Measurements from ENCODE around the gene THADA.

Gene THADA

DNA sequence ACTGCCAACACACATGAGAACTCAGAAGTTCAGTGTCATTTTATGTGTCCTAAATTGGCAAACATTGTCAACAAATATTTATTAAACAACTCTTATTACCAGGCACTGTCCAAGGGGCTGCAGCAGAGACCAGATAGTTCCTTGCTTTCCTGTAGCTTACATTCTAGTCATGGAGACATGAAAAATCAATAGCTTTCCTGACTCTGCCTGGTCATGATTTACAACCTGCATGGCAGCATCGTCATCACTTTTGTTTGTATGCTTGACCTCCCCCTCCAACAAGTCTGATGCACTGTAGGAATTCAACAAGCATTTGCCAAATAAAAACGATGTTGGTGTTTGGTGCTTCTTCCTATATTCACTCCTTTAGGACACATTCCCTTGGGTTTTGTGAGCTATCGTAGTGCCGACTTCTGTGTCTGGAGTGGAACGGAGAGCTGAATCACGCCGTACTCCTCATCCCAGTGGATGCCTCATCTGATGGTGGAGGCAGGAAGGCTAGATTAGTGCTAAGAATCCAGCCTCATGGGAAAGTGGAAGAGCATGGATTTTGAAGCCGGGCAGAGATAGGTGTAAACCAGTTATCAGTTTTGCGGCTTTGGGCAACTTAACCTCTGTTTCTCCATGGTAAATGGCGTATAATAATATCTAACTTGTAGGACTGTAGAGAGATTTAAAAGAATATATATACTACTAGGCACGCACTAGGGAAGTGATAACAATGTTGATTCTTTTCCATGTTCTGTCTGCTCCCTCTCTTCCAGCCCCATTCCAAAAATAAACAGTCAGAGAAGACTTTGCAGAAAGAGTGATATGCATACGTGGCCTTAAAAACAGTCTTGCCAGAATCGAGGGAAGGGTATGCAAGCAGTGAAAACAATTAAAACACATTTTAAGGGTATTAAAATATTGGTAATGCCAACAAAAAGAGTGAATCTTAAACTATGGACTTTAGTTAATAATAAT, 249.0 kb downstream of the THADA start:
- DNase-seq: no peak

DNA sequence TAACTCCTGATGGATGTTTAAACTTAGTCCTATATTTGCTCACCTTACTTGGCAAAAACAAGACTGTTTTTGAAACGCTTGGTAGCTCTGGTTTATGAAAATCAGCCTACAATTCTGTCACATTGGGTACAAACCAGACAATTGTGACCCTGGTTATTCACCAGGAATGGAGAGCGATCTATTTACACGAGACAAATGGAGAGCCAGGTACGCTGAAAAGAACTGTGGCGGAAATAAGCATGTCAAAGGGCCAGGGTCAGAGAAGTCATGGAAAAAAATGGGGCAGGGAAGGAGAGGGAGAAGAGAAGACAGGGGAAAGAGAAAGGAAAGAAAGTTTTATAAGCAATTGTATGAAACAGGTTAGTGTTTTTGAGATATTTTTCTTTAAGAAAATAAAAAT, 250.0 kb downstream of the THADA start:
- DNase-seq: no peak

DNA sequence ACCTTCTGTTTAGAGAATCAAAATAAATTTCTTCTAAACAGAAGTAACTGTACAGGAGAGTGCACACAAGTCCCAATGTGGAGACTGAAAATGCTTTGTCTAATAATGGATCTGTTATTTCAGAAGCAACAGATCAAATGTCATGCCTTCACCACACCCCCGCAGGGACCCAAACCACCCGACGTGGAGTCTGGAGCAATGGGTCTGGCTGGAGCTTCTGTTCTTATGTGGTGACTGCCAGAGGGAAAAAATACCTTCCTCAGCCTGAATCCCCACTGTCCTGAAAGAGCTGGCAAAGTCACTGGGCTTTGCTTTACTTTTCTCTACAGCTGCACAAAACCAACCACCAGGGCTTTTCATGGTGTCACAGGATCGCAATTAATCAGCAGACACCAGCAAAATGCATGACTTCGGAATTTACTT, 250.4 kb downstream of the THADA start:
- no peak for DNase-seq

DNA sequence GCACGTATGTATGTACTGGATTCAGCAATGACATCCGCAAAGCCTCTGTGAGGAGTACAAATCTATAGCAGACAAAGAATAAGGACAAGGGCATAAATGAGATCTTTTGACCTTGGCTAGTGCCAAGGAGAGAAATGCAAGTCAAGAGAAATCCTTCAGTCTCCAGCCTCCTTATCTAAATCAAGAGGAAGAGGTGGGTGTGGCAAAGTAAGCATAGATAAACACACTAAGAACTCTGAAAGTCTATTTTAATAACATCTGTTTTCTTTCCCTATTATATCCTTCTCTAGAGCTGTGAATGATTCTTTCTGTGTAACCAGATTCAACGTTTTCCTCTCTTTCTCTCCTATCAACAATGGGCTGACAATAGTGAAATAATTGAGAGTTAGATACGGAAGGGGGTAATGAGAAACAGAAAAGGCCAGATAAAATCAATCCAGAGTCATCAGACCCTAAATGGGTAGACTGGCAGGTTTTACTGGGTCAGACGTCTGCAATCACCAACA, 250.9 kb downstream of the THADA start:
- no peak for DNase-seq

DNA sequence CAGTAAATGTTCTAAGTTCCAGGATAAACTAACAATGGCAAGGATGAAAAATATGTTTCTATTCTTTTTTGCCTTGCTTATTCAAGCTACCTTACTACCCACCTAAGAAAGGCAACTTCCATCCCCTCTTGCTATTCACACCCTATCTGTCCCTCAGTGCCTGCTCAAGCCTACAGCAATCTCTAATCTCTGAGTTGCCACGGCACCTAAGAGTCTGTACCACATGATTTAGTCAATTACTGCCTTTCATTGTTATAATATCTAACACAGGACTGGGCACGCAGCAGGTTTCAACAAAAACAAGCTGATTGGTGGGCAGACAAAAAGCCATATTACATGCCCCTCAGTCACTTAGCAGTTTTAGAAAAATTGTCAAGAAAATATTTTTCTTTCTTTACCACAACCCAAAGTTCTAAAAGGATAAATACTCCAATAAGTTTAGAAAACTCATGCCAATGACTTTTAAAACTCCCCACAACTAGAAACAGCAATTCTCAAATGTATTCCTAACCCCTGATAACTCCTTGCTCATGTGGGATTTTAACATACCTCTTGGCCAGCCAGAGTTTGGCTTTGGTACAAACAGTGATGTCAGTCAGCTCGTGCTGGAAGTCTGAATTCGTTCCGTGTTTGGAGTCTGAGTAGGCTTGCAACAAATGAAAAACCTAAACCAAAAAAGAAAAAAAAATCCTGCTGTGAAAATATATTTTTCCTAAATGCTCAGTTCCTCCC, 252.1 kb downstream of the THADA start:
- peak; percentile 12 for DNase-seq

DNA sequence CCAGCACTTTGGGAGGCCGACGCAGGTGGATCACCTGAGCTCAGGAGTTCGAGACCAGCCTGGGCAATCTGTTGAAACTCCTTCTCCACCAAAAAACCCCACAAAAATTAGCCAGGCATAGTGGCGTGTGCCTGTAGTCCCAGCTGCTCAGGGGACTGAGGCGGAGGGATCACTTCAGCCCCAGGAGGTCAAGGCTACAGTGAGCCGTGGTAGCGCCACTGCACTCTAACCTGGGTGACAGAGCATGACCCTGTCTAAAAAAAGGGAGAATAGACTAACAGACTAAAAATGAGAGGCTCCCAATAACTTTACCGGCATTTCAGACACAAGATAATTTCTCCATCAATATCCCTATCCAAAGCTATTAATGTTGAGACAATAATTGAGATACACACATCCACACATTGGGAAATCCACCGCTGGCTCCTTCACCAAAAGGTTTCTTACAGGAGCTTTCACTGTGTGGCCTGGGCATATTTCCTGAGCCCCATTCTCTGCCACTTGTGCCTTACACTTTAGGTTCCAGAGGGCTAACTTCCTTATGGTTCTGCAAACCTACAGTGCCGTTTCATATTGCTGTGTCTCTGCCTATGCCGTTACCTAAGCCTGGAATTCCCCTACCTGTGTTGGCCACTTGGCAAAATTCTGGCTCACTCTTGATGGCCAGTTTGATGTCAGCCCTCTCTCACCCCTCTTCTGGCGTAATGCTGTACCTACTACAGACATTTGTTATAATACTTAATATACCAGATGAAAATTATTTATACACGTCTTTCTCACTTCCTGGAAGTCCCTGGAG, 253.7 kb downstream of the THADA start:
- DNase-seq: no peak

DNA sequence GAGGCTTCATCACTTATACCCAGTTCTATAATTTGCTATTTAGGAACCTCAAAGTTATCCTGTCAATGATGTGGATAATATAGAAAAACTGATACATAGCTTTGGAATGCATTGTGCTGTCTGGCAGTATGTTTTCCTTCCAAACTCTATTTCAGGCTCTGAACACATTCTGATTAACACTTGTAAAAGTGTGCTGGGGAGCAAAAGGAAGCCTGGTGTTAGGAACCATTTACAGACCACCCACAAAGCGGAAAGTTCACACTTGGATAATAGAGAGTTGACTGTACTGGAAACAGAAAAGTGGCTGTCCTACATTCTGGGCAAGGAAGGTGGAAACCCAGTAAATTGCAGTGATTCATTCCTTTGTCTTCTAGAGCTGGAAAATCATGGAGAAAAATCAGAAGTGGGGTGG, 254.9 kb downstream of the THADA start:
- no peak for DNase-seq

DNA sequence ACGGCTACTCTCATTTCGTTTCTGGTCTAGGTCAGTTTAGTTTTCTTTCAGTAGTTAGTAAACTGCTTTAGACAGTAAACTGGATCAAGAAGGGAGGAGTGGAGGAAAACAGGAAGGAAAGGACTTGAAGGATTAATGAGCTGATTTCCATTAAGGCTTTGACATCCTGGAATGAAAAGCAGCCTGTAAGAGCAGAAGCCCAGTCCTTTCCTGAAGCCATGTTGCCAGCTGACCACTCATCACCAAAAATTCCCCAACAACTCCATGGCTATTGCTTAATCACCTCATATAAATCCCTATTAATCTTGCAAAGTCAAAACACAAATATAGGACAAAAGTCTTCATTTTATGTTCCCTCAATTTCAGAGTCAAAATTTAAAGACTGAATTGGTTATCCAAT, 255.8 kb downstream of the THADA start:
- DNase-seq: no peak

DNA sequence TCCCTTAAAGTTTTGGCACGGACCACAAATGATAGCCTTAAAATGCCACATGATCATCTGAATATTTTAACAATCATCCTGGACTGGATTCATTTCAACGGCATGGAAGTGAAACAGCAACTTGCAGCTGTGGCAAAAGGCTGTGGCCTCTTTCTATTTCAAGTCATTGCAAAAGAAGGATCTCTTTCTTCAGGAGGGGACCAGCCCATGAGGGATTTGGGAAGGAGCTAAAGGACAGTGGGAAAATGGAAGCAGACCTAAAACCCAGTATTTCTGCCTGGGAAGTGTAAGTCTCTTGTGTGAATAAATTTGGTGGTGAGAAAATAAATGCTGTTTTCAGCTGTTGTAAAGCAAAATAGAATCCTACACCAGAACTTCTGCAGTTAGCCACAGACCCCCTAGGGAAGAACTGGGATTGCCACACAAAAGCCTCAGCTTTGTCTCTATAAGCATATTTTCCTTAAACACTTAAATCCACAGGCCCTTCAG, 262.1 kb downstream of the THADA start:
- DNase-seq: no peak

DNA sequence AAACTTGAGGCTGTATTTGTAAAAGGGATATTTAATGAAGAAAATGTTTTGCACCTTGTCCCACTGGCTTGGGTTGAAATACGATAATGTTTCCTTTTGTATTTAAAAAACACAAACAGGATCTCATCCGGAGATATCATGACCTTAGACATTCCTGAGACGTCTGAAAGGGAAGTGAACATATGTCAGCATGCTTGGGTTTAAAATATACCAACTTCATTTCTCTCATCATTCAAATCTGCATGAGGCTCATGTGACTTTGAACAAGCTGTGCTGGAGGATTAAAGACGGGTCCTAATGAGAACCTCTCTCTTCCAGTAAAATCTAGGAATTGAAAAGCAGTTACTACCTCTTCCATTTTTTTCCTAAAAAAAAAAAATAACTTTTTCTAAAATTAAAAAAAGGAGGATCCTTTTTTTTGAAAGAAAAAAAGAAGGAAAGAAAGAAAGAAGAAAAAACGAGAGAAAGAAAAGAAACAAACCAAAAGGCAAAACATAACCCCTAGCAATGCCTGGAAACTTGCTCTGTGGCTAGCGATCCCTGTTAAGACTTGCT, 262.7 kb downstream of the THADA start:
- DNase-seq: no peak

DNA sequence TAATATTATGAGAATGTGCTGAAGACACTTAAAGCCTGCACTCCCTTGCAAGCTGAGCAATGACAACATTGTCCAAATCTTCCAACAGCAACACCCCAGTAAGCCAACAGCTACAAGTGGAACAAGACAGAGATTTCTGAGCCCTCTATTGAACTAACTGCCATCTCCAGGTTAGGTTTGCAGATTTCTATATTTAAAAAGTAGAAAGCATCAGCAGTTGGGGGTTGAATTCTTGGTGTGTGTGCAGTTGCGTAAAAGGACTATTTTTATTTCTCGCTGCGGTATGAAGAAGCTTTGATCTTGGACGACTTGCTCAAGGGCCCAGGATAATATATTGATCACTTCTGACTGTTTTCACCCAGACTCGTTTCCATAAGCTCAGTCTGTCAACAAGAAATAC, 263.2 kb downstream of the THADA start:
- no peak for DNase-seq

DNA sequence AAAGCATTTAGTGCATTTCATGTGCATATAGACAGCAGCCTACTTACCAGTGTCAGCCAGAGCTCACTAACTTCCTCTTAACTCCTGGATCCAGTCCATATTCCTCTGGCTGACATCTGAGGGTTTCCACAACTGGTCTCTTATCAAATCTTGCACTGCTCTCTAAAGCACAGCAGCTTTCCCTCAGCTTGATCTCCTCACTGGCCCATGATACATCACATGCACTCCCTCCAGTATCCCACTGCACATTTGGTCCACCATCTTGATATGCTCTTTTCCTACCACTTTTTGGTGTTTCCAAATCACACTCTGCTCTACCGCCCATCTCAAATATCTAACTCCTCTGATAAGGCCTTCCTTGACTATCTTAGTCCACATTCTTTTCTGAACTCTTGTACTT, 264.4 kb downstream of the THADA start:
- no peak for DNase-seq

DNA sequence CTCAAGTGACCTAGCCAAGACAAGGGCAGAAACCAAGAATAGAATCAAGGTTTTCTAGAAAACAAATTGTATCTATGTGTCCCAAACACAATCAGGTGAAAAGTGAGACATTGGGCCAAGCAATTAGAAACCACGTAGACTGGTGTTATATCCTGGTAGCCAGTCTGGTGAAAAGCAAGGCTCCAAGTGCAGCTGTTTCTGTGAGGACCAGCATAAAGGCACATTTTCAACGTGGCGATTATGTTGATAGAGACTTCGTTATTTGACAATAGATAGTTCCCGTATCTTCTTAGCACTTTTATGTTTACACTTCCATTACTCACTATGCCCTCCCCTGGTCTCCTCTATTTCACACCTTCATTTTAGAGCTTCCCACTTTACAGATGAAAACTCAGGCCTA, 266.2 kb downstream of the THADA start:
- no peak for DNase-seq

DNA sequence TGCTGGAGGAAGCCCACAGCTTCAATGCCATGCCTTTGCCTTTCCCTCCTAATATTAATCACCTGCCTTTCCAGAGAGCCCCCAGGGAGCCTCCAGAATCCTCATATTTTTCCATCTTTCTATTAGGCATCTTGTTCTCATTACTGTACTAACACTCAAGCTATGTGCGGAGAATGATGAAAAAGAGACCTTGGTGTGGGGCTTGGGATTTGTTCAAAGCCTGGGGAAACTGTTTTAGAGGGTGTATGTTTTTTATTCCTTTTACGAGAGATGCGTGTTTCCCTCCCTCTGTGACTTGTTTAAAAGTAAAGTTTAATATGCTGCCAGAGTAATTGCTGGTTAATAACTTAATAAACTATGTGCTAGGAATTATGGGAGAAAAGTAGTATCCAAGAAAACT, 267.0 kb downstream of the THADA start:
- DNase-seq: no peak

DNA sequence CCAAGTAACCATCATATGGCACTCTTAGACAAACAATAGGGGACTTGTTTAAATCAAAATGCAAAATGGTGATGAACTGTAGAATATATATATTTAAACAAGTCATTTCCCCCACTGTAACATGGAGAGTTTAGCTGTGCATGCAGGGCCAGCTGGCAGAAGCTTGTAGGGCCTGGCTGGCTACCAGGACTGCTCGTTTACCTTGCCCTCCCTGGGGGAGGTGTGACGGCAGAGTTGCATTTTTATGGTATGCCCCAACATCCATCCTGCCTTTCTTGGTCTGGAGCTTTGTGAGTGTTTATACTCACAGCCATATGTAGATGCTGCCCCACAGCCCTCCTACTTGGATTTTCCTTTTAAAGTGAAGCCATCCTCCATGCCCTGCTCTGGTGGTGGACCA, 267.7 kb downstream of the THADA start:
- DNase-seq: no peak

DNA sequence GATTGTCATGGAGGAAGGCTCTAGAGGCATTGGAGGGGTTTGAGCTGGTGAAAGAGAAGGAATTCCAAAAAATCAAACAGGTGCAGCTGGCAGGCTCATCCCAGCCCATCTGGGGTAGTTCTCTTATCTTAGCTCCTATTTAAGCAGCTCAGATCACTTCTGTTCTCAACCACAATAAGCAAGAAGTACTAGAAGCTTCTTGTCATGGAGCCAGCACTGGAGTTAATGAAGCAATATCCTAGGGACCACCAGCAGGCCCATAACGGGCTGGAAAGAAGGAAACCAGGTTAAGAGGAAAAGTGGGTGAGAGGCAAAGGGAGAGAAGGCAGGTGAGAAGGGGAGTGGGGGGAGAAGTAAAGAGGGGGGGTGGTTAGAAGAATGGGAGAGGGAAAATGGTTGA, 268.7 kb downstream of the THADA start:
- DNase-seq: no peak

DNA sequence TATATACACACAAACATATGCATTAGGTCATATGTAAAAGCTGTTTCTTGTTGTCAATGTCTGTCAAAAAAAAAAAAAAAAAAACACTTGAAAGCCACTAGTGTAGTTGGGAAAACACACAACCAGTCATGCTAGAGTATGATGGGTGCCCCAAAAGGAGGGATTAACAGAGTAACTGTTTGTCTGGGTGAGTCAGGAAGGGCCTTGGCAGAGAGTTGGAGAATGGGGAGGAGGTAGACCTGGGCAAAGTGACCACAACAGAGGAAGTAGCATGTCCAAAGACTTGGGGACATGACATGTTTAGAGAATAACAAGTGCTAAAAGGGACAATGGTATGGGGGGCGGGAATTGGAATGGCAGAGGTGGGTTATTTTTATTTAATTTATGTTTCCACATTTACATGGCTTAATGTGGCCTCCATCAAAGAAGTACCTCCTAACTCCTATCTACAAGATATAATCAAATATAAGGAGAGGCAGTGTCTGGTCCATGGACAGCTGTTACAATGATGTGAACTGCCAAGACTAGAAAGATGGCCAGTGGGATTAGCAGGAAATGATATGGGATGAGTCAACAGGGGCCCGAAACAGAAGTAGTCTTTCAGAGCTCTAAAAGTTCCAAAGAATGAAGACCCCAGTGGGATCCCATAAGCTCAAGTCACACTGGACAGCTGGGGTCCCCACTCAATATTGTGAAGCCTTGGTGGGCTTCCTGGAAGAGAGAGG, 269.6 kb downstream of the THADA start:
- no peak for DNase-seq

DNA sequence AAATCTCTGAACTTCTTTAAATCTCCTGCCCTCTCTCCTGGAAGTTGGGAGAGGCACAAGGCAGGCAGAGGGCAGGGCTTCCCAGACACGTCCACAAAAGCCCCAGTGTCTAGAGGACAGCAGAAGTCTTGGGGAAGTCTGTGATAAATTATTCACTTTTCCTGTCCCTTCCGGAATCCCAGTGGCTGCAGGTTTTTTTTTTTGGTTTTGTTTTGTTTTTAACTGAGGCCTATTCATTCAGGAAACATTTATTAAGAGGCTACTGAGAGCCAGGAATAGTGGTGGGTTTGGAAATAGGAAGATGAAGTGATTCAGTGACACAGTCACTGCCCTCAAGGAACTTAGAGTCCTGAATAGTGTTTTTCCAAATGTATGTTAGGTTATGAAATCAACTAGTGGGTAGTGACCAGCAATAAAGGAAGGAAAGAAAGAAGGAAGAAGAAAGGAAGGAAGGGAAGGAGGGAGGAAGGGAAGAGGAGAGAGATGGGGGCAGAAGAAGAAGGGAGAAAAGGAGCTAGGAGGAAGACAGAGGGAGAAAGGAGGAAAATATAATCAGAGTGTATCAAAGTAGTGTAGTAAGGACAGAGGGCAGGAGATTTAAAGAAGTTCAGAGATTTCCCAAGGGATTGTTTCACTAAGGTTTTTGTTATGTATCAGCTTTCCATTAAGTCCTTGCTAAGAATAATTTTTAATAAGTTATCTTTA, 270.6 kb downstream of the THADA start:
- DNase-seq: no peak

DNA sequence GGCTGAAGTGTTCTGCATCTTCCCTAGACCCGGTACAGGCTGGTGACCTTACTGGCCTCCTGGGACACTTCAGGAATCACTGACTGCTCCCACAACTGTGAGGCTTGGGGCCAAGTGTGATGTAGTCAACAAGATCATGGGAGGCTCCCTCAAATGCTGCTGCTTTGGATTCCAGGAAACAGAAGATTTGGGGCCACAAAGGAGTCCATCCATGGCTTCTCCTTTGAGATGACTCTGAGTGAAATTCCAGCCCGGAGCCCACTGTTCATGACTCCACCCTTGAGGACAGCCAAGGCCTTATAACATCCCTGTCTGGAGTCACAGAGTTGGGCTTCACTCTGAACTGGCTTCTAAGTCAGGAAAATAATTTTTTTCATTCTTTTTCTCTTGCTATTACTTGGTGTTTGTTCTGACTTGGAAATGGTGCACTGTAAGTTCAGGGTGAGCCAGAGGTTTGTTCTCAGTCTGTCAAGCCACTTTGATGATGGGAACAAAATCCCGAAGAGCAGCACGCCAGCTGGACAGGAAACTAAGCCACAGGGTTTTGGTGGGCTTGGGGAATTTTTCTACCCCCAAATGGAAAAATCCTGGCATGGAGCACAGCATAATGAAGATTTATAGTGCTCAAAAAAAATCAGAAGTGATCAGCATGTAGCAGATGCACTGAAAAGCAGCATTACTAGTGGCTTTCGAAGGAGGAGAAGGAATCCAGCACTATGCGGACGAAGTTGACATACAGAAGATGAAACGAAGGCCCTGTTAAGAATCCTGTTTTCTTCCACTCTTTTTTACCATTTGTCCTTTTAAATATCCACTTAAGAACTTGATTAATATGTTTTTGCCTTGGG, 271.4 kb downstream of the THADA start:
- no peak for DNase-seq

DNA sequence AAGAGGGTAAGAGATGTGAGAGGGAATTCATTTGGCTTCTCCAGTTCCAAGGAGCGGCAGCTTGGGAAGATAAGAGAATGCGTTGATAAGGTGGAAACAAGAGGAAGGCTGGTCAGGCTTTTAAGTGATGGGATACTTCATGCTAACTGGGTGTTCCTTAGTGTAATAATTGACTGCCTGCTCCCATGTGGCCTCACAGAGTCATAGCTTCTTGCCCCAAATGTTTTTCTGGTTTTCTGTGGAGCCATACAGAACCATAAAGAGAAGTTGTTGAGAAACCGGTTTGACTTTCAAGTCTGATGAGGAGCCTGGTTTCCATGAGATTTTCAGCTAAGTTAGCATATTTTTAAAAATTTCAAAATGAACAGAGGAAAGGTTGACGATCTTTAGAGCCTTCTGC, 272.0 kb downstream of the THADA start:
- DNase-seq: no peak
